NCI-H2171 treated with DMSO at 0.1 percent for 48 hours (cell line): ENCODE measurements around the gene NRIP1.
A peak's percentile ranks its signal among the peaks of the same experiment; 100 is the strongest.

Experiments
- DNase-seq: peaks from one replicate; lab custom pipeline; 2025; lab: John Stamatoyannopoulos, UW

NRIP1 gene, protein sequence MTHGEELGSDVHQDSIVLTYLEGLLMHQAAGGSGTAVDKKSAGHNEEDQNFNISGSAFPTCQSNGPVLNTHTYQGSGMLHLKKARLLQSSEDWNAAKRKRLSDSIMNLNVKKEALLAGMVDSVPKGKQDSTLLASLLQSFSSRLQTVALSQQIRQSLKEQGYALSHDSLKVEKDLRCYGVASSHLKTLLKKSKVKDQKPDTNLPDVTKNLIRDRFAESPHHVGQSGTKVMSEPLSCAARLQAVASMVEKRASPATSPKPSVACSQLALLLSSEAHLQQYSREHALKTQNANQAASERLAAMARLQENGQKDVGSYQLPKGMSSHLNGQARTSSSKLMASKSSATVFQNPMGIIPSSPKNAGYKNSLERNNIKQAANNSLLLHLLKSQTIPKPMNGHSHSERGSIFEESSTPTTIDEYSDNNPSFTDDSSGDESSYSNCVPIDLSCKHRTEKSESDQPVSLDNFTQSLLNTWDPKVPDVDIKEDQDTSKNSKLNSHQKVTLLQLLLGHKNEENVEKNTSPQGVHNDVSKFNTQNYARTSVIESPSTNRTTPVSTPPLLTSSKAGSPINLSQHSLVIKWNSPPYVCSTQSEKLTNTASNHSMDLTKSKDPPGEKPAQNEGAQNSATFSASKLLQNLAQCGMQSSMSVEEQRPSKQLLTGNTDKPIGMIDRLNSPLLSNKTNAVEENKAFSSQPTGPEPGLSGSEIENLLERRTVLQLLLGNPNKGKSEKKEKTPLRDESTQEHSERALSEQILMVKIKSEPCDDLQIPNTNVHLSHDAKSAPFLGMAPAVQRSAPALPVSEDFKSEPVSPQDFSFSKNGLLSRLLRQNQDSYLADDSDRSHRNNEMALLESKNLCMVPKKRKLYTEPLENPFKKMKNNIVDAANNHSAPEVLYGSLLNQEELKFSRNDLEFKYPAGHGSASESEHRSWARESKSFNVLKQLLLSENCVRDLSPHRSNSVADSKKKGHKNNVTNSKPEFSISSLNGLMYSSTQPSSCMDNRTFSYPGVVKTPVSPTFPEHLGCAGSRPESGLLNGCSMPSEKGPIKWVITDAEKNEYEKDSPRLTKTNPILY (N-terminal part only)

GRCh38 chr21:15064576-15065391 is at the start of gene NRIP1:
NRIP1 (minus strand) TSS chr21:15065000; CDS start chr21:14968192, 96,808 bp downstream.
- DNase-seq, result no peak

- DNase-seq, result no peak
Measured at GRCh38 chr21:15112858-15113257, 48.1 kb upstream of the NRIP1 start.

- DNase-seq, result no peak
Measured at GRCh38 chr21:15108801-15109200, 44.0 kb upstream of the NRIP1 start.

- no peak for DNase-seq
Measured at GRCh38 chr21:15104470-15104869, 39.7 kb upstream of the NRIP1 start.

DNA sequence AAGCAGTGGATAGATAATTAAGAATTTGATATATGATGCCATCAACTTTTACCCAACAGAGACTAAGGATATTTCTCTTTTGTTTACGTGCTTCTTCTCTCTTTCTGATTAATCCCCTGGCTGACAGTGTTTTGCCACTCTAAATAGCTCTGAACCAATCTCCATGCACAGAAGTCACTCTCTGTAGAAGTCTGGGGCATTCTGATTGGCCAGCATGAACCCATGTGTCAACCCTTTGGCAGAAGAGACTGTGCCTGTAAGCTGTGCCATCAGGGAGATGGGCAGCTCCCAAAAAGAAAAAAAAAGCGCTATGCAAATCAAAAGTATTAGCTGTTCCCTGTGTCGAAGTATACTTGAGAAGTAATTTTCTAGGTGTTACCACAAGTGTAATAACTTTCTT is 34.1 kb upstream of the NRIP1 start:
- no peak for DNase-seq

DNA sequence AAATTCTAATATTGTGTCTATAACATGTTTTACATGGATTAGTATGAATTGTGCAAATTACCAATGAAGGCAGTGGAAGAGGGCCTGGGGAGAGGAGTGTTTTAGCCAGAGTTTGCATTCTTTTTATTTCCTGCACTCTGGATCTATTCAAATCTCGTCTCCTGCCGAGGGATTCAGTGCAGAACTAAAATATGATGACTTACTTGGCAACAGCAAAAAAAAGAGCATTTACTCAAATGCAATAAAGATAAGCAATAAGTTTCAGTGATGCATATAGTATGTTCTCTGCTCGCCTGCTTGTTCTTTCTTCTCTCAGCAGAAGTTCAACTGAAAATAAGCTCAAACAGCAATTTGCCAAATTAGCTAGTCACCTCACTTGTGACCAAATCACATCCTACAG is 33.4 kb upstream of the NRIP1 start:
- DNase-seq, result no peak

GRCh38 chr21:15097580-15097979 is 32.8 kb upstream of the NRIP1 start:
- no peak for DNase-seq

DNA sequence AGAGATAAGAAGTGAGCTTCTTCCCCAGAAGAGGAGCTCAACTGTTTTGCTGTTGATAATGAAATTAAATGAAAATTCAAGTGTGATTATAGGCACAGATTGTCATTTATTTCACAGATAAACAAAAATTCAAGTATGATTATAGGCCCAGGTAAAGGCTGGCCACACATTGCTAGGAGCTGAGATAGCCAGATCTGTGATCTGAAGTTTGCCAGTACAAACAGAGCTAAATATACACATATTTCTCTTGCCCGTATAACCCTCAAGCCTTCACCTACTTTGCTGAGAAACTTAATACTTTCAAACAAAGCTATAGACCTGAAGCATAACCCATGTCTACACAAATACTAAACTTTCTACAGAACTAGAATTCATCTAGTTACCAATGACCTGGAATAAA is 31.3 kb upstream of the NRIP1 start:
- no peak for DNase-seq

DNA sequence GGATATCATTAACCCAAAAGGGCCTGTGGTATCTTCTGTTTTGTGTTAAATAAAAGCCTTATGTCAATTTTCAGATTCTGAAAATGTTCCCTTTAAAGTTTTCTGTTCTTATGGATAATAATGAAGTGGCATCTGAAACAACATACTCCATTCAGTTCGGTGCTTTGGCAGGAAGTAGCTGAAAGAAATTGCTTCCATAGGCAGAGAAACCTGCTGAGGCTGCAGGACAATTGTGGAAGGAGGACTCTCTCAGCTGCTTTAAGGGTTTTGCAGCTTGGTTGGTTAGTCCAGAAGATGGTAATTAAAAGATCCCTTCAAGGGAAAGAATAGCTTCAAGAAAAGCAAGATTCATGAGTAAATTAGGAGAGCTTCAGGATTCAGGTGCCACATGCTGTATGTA is 30.5 kb upstream of the NRIP1 start:
- no peak for DNase-seq

DNA sequence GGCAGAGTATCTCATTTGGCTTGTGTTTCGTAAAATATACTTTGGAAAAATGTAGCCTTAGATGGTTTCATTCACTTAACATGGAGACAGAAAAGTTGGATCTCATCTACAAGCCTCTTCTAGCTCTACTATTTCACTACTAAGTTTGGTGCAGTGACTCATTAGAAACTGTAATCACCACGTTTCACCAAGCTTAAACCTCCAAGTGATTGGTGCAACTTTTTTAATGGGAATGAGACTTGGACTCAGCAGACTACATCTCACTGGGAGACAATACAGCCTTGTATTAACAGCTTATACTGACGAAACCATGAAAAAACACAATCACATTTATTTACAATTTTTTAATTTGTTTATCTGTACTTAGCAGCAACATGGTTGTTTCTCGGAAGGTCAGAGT is 29.9 kb upstream of the NRIP1 start:
- DNase-seq, result no peak

- no peak for DNase-seq
Measured at GRCh38 chr21:15093216-15093615, 28.4 kb upstream of the NRIP1 start.

GRCh38 chr21:15092745-15093144 is 27.9 kb upstream of the NRIP1 start:
- DNase-seq, result no peak

DNA sequence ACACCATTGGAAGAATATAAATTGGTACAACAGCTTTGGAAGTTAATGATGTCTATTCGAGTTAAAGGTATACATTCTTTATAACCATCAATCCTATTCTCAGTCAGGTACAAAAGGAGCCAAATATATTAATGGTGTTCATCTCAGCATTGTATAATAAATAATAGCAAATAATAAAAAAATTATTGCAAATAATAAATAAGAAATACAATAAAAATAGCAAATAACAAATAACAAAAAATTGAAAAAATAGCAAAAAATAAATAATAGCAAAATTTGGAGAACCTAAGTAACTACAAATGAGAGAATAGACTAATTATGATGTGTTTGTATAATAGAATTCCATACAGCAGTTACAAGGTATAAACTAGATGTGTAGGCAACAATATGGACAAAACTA is 25.6 kb upstream of the NRIP1 start:
- DNase-seq, result no peak

- no peak for DNase-seq
Measured at GRCh38 chr21:15088488-15088887, 23.7 kb upstream of the NRIP1 start.

DNA sequence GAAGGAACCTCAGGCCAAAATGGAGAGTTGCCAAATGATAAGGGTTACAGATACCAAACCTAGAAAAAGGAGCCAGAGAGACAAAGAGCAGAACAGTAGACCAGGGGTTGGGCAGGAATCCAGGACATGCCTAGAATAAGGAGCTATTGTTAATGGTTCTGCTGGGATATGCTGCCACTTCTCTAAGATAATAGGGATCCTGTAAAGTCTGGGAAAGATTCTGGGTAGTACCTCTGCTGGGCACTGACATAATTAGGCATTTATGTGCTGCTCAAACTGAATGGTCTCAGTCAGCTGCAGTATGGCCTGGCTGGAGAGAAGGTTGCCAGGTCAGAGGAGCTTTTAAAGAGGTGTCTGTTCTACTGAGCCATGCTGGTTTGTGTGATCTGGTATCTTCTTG is 19.9 kb upstream of the NRIP1 start:
- no peak for DNase-seq

- DNase-seq, result peak; percentile 8
Measured at GRCh38 chr21:15080526-15080925, 15.7 kb upstream of the NRIP1 start.

- DNase-seq, result no peak
Measured at GRCh38 chr21:15079269-15079668, 14.5 kb upstream of the NRIP1 start.

DNA sequence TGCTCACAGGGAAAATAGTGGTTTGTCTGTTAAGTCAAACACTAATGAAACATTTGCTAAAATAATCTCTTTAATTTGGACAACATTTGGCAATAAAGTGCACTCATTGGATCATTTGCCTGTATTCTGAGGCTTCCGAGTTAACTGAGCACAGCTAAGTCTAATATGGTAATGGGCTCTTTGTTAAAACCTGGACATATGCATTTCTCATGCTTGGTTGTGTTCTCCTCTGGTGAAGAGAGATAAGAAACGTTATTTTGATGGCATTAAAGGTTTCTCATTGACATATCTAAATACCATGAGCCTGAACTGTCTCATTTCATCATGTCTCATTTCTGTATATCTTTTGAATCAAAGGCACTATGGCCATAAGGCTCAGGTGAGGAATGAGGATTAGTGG is 13.4 kb upstream of the NRIP1 start:
- no peak for DNase-seq

DNA sequence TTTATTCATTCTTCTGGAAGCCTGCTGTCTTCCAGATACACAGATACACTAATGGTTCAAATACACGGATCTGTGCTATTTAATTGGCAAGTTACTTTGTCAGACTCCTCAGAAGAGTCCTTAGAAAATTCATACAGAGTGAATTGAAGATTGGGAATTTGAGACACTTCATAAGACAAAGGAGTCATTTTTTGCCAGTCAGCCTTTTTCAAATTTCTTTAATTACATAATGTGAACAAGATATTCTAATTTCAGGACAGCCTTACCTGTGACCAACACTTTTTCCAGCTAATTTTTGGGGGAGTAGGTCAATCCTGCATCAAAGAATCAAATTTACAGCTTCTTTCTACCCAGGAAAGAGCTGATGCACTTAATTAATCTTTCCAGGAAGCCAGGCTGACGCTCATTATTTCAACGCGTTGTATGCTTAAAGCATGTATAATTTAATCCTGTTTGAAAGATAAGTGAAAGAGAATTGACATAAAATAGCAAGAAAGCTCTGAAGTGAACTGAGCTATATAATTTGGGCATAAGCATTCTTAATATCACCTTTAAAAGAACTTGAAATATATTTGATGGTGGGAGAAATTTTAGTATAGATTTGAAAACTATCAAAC is 12.8 kb upstream of the NRIP1 start:
- no peak for DNase-seq

DNA sequence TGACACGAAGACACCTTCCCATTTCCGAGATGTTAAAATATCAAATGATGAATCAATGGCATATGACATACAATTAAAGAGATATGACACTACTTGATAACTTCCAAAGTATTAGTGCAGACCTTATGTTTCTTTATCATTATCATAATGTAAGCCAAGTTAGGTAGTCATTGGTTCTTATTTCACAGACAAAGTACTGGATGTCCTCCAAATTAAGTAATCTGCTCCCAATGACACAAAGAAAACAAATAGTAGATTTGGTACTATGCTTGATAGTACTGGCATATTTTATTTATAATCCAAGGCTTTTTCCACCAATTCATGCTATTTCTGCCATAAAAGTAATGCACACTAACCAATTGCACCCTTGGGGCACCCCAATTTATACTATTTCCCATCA is 11.9 kb upstream of the NRIP1 start:
- DNase-seq, result no peak

DNA sequence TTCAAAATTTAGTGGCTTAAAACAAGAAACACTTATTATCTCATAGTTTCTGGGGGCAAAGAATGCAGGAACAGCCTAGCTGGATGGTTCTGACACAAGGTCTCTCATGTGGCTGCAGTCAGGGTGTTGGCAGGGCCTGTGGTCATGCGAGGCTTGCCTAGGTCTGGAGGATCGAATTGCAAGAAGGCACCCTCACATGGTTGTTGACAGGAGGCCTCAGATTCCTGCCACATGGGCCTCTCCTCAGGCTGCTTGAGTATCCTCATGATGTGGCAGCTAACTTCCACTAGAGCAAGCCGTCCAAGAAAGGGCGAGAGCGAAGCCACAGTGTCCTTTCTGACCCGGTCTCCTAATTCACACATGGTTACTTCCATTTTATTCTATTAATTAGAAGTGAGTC is 6.2 kb upstream of the NRIP1 start:
- no peak for DNase-seq
